Body of pancreas (tissue), 4 donors: Measurements from ENCODE around the gene TMEM45A.

Source experiments
- POLR2A ChIP-seq, 3 donors: fragments of 450-650 bp; IDR thresholded peaks; one replicate each; pipeline ENCODE4 v1.6.1; 2016; ENCODE audit warnings: antibody characterized with exemption in 3 of 3, mild to moderate bottlenecking in 2 of 3
- TF ChIP-seq, protein P1 (sequence below), 7 experiments: fragments of 450-650 bp in 4 of 7; fragments of 200-600 bp in 3 of 7; sonication (generic) in 3 of 7; IDR thresholded peaks; one replicate each; pipeline ENCODE4 v1.5.1; 2016 to 2019; ENCODE audit warnings: antibody characterized with exemption in 7 of 7

GRCh38 chr3:100609963-100610362 lies 117.5 kb downstream of the TMEM45A start:
- TF ChIP-seq POLR2A (IDR thresholded peaks at IDR 0.05), result no peak
- TF ChIP-seq, protein P1, sequence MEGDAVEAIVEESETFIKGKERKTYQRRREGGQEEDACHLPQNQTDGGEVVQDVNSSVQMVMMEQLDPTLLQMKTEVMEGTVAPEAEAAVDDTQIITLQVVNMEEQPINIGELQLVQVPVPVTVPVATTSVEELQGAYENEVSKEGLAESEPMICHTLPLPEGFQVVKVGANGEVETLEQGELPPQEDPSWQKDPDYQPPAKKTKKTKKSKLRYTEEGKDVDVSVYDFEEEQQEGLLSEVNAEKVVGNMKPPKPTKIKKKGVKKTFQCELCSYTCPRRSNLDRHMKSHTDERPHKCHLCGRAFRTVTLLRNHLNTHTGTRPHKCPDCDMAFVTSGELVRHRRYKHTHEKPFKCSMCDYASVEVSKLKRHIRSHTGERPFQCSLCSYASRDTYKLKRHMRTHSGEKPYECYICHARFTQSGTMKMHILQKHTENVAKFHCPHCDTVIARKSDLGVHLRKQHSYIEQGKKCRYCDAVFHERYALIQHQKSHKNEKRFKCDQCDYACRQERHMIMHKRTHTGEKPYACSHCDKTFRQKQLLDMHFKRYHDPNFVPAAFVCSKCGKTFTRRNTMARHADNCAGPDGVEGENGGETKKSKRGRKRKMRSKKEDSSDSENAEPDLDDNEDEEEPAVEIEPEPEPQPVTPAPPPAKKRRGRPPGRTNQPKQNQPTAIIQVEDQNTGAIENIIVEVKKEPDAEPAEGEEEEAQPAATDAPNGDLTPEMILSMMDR (IDR thresholded peaks at IDR 0.05), result no peak
